Measurements from ENCODE around the gene SFMBT1.
A peak's percentile ranks its signal among the peaks of the same experiment; 100 is the strongest.

SFMBT1 gene, protein sequence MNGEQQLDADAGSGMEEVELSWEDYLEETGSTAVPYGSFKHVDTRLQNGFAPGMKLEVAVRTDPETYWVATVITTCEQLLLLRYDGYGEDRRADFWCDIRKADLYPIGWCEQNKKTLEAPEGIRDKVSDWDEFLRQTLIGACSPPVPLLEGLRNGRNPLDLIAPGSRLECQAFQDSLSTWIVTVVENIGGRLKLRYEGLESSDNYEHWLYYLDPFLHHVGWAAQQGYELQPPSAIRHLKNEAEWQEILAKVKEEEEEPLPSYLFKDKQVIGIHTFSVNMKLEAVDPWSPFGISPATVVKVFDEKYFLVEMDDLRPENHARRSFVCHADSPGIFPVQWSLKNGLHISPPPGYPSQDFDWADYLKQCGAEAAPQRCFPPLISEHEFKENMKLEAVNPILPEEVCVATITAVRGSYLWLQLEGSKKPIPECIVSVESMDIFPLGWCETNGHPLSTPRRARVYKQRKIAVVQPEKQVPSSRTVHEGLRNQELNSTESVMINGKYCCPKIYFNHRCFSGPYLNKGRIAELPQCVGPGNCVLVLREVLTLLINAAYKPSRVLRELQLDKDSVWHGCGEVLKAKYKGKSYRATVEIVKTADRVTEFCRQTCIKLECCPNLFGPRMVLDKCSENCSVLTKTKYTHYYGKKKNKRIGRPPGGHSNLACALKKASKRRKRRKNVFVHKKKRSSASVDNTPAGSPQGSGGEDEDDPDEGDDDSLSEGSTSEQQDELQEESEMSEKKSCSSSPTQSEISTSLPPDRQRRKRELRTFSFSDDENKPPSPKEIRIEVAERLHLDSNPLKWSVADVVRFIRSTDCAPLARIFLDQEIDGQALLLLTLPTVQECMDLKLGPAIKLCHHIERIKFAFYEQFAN

DNA sequence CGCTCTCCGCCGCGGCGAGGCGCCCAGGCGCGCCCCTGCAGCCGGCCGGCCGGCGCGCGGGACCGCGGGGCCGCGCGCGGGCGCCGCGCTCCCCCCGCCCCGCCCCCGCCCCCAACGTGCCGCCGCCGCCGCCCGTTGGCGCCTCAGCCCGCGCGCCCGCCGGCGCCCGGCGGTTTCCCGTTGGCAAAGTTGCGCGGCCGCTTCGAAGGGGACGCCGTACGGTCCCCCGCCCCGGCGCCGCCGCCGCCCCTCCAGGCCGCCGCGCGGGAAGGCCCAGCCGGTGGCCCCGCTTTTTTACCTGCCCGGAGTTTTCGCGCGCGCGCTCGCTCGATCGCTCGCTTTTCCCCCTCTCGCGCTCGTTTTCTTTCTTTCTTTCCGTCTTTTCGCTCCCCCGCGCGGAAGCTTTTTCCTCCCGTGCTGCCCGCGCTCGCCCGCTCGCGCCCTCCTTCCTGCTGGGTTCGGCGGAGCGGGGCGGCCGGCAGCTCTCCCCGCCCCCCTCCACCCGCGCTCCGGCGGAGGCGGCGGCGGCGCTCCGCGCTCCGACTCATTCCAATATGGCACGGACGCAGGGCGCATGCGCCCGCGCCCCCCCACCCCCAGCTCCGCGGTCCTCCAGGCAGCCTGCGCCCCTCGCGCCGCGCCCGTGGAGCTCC is at the start of gene SFMBT1:
Gene SFMBT1 (minus strand): TSS at position 556 of the 653 bp plus-strand sequence. CDS start 76,945 bp downstream, outside the sequence.
- peak; percentile 78 for DNase-seq

DNA sequence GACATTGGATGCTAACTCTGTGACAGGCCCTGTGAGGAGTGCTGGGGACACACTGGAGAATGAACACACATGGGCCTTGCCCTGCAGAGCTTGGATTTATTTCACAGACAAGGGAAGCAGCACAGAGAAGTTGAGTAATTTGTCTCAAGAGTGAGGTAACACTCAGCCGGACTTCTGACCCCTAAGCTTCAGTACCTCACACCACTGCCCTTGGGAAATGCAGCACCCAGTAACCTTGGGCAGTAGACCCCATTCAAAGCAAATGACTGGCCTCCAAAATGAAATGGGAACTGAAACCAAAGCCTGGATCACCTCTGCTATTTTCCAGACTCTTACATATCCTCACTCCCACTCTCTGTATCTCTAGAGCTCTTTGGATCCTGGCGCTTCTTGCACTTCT is 47.1 kb upstream of the SFMBT1 start:
- no peak for DNase-seq

DNA sequence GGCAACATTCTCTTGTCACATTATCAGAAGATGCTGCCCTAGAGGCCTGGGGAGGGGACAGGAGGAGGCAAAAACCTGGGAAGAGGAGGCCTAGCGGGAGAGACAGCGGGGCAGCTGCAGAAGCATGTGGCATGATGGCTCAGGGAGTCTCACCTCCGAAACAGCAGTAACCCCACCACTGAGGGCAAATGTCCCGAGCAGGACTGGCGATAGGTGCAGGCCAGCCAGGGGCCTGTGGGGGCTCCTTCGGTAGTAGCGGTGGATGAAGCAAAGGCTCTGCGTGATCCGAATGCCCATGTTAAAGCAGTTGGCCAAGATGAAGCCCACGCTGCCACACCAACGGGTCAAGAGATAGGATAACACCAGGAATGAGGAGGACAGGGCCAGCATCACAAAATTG is 46.3 kb upstream of the SFMBT1 start:
- DNase-seq = no peak

DNA sequence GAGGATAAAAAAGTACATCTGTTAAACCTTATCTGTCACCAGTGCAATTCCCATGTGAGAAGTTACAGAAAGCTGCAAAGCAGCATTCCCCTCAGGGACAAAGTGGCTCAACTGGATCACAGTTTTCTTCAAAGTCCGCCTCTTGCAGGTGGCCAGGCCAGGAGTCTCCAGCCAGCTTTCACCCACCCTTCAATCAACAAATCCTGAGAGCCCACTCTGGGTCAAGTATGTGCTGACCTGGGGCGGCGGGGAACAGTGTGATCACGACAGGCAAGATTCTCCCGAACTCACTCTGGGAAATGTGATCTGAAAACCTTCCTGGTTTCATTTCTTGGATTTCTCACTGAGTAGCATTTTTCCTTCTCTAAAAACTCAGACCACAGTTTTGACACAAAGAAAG is 45.1 kb upstream of the SFMBT1 start:
- no peak for DNase-seq

DNA sequence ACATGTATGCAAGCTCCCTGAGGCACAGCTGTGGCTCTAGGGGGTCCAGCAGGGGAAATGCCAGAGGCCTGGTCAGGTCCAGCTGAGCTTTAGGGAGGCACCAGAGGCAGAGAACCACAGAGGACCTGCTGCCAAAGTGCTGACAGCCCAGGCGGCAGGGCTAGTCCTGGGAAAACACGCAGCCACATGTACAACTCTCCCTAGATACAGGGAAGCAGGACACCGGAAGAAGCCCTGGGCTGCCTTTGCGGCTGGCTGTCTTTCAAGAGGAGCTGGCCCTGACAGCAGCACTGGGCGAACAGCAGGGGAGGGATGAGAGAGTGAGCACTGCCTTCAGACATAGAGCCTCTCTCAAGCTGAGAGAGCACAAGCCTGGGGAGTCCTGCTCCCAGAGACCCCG is 43.6 kb upstream of the SFMBT1 start:
- DNase-seq = no peak

DNA sequence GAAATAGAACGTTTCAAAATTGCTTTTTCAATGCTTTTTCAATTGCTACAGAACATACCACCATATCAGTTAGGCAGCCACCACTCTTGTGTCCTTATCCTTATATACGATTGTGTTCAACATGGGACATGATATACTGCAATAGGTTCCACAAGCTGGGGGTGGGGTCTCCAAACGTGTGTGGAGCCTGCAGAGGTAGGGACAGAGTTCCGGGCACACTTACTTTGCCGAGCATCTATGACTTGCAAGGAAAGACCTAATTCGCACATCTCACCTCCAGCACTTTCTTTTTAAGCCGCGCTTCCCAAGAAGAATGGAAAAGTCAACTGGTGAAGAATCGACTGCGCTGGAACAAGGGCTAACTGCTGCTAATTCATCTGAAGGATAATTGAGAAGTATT is 39.6 kb upstream of the SFMBT1 start:
- no peak for DNase-seq

DNA sequence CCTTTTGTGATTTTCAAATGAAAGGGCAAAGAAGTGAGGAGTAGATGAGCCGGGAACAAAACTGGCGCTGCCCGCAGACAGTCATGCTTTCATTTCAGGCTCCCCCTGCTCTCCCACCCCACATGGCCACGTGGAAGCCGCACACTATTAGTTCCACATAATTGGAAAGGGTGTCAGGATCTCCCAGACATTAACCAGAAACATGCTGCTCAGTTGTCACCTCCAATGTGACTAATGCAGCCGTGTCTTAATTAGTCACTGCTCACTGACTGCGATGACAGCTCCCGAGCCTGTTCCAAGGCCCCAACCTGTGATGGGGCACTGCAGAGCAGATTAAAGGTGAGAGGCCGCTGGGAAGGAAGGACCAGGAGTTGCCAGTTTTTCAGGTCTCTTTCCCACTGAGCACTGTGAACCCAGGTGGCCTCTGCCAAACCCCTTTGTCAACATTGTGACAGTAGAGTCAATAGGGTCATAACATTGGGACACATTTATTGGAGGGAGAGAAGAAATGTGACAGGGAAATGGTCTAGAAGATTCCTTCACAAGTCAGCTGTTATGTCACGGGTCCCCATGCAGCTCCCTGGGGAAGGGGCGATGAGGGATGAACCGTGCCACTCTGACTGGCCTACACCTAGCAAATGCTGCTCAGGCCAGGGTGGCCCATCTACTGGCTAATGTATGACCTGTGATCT is 38.6 kb upstream of the SFMBT1 start:
- no peak for DNase-seq

DNA sequence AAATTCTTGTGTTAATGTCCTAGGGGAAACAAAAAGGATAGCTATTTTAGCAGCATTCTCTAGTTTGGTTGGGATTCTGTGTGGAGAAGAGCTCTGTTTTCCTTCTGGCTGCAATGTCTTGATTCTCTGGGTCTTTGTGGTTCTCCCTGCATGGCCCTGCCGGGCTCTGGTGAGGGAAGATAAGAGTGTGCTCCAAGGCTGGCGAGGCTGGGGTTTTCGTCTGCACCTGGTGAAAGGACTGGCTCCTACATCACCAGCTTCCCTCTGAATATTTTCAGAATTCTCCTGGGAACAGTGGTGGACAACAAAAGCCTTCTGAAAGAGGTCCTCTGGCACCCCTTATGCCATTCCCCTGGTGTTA is 38.1 kb upstream of the SFMBT1 start:
- DNase-seq = no peak

DNA sequence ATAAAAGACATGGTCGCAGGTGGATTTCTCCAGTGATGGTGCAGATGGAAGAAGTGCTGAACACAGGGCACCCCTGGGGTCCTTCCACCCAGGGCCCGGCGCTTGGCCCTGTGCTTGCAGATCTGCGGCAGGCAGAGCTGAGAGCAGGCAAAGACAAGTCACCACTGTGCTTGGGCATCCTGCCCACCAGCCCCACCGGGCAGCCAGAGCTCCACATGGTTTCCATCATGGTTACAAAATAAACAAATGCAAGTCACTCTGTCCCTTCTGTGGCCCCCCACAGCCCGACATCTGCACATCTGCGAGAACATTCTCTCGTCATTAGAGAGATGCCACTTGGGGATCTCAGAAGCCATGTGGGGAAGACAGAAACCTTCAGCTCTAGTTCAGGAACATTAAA is 37.6 kb upstream of the SFMBT1 start:
- DNase-seq = peak; percentile 82

DNA sequence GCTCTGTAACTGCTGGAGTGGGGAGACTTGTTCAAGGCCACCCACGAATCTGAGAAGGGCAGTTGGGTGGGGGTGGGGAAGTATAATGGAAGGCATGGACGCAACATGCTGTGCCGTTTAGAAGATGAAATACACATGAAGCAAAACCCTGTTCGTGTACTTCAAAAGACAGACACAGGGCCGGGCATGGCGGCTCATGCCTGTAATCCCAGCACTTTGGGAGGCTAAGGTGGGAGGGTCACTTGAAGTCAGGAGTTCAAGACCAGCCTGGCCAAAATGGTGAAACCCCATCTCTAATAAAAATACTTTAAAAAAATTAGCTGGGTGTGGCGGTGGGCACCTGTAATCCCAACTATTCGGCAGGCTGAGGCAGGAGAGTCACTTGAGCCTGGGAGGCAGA is 36.9 kb upstream of the SFMBT1 start:
- no peak for DNase-seq

DNA sequence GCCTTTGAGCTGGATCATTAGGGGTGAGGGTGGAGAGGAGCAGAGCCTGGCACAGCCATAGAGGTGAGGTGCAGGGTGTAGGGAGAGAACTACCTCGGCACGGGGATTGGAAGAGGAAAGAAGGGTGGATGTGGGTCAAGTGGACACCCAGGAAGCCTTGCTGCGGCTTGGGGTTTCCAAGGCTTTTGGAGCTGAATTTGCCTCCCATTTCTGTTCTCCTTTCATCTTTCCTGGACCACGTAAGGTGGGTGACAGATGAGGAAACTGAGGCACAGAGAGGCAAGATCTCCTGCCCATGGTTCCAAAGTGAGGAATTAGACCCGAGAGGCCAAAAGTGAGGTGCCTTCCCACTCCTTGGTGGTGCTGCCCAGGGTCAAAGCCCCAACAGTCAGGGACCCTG is 35.4 kb upstream of the SFMBT1 start:
- DNase-seq = no peak

DNA sequence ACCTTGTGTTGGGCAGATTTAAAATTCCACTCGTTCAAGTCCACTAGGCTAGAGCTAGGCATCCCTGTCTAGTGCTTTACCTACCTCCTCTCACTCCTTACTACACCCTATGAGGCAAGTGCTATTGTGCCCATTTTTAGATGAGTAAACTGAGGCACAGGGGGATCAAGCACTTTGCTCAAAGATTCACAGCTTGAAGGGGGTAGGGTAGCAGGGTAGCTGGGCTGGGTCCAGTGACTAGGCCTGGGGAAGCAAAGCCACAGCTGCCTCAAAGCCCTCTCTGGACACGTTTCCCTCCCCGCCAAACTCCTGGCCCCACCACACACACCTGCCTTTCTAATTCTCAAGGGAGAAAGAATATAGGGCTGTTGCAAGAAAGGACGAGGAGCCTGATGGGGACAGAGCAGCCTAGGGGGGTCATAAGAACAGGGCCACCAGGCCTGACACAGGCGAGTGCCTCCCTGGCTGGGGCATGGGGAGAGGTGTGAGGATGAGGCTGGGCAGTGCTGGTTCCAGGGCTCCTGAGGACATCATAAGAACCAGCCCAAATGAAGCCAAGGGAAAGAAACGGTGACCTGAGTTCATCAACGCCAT is 34.8 kb upstream of the SFMBT1 start:
- no peak for DNase-seq

DNA sequence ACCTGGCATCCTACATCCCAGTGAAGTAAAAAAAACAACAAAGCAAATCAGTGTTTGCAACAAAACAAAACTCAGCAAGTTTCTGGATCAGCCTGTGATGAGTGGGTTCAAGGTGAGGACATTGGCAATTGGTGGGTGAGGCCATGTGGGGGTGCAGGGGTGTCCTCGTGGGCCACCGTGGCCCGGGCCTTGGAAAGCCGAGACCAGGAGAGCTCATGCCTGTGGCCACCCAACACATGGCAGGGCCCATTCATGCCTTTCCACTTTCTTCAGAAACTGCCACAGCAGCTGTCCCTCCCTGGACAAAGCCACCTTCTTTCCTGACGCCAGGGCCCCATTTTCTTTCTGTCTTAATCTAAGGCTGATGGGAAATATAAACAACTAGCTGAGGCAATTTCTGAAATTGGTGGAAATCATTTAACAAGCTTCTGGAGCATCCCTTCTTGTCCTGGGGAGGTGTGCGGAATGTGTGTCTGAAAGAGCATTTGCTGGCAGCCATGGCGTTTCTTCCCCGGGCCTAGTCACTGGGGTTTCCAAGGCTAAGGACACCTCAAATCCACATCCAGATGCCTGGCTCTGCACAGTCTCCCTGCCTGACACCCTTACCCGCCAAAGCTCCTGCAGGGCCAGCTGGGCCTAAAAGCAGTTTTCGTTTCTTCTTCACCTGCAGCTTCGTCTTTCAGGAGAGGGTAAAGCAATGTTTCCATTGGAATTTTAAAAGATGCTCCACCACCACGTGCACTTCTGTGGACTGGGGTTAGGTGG is 34.1 kb upstream of the SFMBT1 start:
- no peak for DNase-seq

DNA sequence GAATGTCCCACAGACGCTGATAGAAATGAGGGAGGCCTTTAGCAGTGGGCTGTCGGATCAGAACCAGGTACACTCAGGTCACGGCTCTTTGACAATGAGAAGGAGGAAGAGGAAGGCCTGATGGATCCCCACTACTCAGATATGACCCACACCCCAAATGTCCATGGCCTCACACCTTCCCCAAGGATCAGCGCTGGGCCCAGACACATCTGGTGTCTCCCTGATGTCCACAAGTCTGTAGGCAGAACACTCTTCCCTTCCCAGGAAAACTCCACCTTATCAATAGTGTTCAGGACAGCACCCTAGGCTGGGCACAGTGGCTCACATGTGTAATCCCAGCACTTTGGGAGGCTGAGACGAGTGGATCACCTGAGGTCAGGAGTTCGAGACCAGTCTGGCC is 33.3 kb upstream of the SFMBT1 start:
- no peak for DNase-seq

DNA sequence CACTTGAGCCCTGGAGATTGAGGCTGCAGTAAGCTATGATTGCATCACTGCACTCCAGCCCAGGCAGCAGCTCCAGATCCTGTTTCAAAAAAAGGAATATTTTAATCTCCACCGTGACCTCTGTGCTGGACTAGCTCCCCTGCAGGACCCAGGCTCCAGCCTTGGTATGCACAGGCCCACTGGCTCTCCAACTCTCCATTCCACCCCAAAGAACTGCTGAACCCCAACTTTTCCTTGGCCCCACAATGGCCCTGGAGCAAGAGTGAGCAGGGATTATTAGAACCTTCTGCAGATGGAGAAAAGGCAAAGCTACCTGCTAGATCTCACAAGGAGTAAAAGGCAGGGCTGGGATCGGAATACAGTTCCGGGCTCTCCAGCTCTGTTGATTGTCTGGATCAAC is 32.8 kb upstream of the SFMBT1 start:
- no peak for DNase-seq

DNA sequence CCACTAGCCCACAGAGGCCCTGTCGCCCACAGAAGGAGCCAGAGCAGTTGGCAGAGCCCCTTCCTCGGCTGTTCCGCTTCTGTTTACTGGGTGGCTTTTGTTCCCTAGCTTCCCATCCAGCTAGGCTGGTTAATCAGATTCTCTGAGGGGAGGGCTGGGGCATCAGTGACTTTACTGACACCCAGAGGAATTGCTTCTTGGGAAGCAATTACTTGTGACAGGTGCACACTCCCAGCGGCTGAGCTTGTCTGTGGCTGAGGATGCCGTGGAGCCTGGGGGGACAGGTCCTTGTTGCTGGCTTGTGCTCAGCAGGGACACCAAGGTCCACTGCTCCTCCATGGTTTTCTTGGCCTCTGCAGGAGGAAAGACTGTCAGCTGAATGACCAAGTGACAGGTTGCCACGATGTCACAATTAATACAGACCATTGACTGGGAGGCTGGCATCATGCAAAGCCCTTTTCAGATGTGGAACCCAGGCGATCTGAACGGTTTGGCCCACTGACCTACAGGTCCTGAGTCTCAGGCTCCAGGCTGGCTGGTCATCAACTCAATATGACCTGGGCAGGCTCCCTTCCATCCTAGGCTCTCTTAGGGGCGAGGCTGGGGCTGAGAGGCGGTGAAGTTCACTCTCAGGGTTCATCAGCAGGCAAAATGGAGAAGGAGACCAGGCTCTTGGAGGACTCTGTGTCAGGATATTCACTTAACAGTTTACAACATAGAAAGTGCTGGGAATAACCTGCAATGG is 31.8 kb upstream of the SFMBT1 start:
- no peak for DNase-seq

DNA sequence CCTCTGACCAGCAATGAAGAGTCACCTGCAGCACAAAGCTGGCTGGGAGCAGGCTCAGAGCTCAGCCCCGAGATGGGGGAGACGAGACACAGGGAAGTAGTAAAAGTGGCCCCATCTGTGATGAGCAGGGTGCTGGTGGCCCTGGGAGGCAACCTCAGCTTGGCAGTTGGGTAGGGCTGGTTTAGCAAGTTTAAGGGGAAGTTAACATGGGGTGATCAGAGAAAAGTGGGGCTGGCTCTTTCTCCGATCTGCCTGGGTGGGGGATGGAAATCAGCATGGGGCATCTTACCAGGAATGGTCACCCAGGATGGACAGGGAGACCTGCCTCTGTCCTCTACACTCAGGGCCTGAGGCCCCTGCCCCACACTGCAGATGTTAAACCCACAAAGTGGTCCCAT is 29.9 kb upstream of the SFMBT1 start:
- DNase-seq = no peak

DNA sequence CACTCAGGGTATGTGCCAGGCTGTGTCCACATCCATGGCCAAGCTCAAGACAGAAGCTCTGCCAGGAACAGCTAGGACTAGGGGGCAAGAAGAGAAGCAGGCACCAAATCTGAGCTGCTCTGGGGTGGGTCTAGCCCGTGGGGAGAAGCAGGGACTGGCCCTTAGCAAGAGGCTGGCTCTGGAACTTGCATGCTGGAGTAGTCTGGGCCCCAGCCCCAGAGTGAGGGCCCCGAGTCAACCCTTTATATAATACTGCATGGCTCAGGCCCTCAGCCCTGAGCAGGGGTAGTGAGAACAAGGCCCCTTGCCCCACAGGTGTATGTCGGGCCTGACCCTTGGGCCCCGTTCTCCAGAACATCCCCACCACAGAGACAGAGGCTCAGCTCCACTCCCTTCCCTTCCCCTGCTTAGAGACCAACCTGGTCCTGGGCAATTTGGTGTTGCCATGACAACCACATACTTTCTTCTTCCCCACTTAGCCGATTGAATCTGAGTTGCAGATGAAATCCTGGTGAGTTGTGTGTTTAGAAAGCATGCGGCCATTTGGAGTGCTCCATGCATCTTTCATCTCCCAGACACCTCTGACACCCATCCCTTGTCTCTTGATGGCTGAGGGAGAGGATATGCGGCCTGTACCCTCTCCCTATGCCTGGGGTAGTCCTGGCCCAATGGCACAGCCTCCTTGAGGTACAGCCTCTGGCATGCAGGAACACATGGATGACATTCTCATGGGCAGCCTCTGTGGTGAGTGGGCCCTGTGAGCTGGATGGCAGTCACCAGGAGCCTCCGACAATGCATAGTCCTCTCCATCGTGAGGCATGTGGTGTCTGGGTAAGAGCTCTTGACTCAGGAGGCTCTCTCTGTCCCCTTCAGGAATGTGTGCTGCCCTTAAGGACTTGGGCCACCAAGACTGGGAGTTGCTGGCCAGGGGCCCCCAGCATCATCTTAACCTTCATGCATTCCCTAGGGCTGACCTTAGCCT is 29.2 kb upstream of the SFMBT1 start:
- no peak for DNase-seq

DNA sequence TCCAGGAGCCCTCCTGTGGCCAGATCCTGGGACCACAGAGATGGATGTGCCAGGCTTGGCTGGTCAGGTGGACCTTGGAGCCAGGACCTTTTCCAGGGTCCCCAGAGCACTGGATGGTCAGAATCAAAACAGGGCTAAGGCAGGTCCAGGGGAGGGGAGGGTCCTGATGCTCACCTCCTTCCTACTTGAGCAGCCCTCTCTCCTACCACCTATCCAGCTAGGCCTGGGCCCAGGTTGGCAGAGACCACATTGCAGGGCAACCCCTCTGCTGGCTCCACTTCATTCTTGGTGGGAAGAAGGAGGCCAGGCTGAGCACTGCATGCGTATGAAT is 28.5 kb upstream of the SFMBT1 start:
- DNase-seq = no peak
